Ovary (tissue), 9 donors: ENCODE results near the gene KLHL25. TPM values are rescaled to one million over a fixed set of nuclear protein-coding genes. Genes with fewer than 3 reads are reported as not detected.

Experiments
- DNase-seq, 5 donors: peaks; one replicate each; pipeline ENCODE4 v3.0.0-alpha.2; 2019 to 2020
- H3K27ac ChIP-seq, 2 donors: fragments of 200-600 bp; one replicate each; pipeline versions ENCODE4 v1.5.1 to v1.8.0; 2019 to 2022
- H3K27me3 ChIP-seq: fragments of 200-600 bp; one replicate; pipeline ENCODE4 v1.8.0; 2022
- H3K36me3 ChIP-seq: fragments of 200-600 bp; sonication (generic); one replicate; pipeline ENCODE4 v1.5.1; 2019
- H3K4me1 ChIP-seq: one replicate; pipeline ENCODE4 v1.8.1; 2013; ENCODE audit warnings: mild to moderate bottlenecking, moderate library complexity; ENCODE audit not compliant: insufficient read depth
- H3K4me3 ChIP-seq: fragments of 200-600 bp; sonication (generic); one replicate; pipeline ENCODE4 v1.5.1; 2017
- H3K9me3 ChIP-seq, 2 donors: fragments of 200-600 bp in 1 of 2; sonication (generic) in 1 of 2; one replicate each; pipeline versions ENCODE4 v1.5.1 to v1.8.1; 2013 to 2019; ENCODE audit warnings: mild to moderate bottlenecking in 1 of 2, moderate library complexity in 1 of 2
- CTCF ChIP-seq, 3 donors: fragments of 450-650 bp in 2 of 3; fragments of 200-600 bp in 1 of 3; IDR thresholded peaks; one replicate each; pipeline versions ENCODE4 v1.5.1 to v1.8.0; 2016 to 2022; ENCODE audit warnings: antibody characterized with exemption in 3 of 3, mild to moderate bottlenecking in 1 of 3
- EP300 ChIP-seq: sonication (generic); formaldehyde crosslinking; IDR thresholded peaks from one replicate; pipeline ENCODE4 v1.6.1; 2017; ENCODE audit warnings: antibody characterized with exemption
- POLR2A ChIP-seq: fragments of 450-650 bp; IDR thresholded peaks from one replicate; pipeline ENCODE4 v1.6.1; 2017; ENCODE audit warnings: antibody characterized with exemption, mild to moderate bottlenecking, moderate library complexity
- WGBS, 3 donors: extraction: QIAGEN DNeasy Blood & Tissue Kit in 1 of 3; methylation state at CpG; one replicate each; pipeline versions ENCODE4 v1.1.5 to v1.1.7; 2013 to 2017; 5-methylcytosine and 5-hydroxymethylcytosine counted together
- intact Hi-C, 4 donors: fragments of 100-400 bp; cut with DNase I; formaldehyde crosslinking; loops; one replicate each; pipeline versions ENCODE4 v1.11.0 to v1.15.1; 2022 to 2023
- polyA plus RNA-seq, 2 donors: library from polyadenylated mRNA; stranded (reverse); fragments of 200-250 nt in 1 of 2; fragments of 350-450 nt in 1 of 2; fragmentation: Illumina TruSeq in 1 of 2; extraction: RNeasy Lipid Tissue Mini Kit (QIAGEN cat#74804) in 1 of 2; gene quantifications; one replicate each; pipeline ENCODE4 v1.2.3, GENCODE V29; 2013 to 2014
- total RNA-seq, 7 donors: library from RNA; depleted of rRNA in 2 of 7; stranded (reverse); fragments of >200 nt in 2 of 7; fragmentation: NEBNext Ultra II Directional in 3 of 7; extraction: Animal tissue kit (Norgen Biotek cat#: 25700) in 3 of 7; gene quantifications; one replicate each; pipeline versions ENCODE4 v1.1.0 to v1.2.4, GENCODE V29; 2016 to 2023
- donor health status: DM: no; HTN: no; CAD: no; lungs with moderate emphysema.
- donor health status: DM: no; HTN: no; CAD: no.
- donor health status: Bipolar disorder and iron deficiency.
- donor health status: DM: yes; HTN: yes; CAD: no.
- donor health status: DM: no; HTN: no; CAD: no.
- donor health status: DM: yes; HTN: yes; CAD: no.

Gene KLHL25
- total and polyA plus RNA-seq, 9 donors: 0.58 to 9.6 (median 5.8) TPM

DNA sequence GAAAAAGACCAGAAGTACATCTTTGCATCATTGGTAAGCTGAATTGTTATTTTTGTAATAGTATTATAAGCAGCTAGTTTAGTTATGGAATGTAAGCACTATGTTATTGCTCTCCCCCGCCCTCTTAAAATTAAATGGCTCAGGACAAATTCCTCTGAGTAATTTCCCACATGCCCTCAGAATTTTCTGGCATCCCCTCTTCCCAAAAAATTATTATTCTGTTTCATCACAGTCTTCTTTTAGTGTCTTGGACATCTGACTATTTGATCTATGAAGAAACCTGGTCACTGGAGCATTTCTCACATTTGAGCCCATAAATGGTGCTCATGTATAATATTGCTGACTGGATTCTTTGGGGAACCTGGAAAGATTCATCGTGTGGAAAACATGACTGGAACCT lies 68.3 kb downstream of the KLHL25 start:
- H3K27me3 ChIP-seq: no peaks in the 10 kb centered on the region
- TF ChIP-seq CTCF (IDR thresholded peaks at IDR 0.05) (no peak), POLR2A (no peak), EP300 (peak; percentile 21)
- no peak overlapping the region for H3K4me3 ChIP-seq
- peaks cover 14% of the 10 kb centered on the region for H3K4me1 ChIP-seq
- no peak for DNase-seq
- intact Hi-C loops: loop anchor here in 2 of 4 donors (10.0 kb wide), 2 partner anchors 112 to 242 kb away; no protein-coding TSS in a partner anchor
- H3K9me3 ChIP-seq: no peaks in the 10 kb centered on the region
- no peak overlapping the region for H3K27ac ChIP-seq
- WGBS, 3 donors: 28 to 34% (median 30%) methylated on average over 2 of the region's 2 CpGs
- H3K36me3 ChIP-seq: no peaks in the 10 kb centered on the region

GRCh38 chr15:85725564-85725963 lies 69.2 kb downstream of the KLHL25 start:
- Histone ChIP-seq H3K27ac (peak overlapping the region in 1 of 2 donors; percentile 38), H3K27me3 (no peaks in the 10 kb centered on the region), H3K9me3 (no peaks in the 10 kb centered on the region), H3K36me3 (no peaks in the 10 kb centered on the region), H3K4me3 (no peak overlapping the region), H3K4me1 (peaks cover 14% of the 10 kb centered on the region)
- no peak for TF ChIP-seq EP300
- TF ChIP-seq POLR2A: no peak
- TF ChIP-seq CTCF (IDR thresholded peaks at IDR 0.05): no peak
- intact Hi-C loops: loop anchor here in 2 of 4 donors (10.0 kb wide), 2 partner anchors 111 to 241 kb away; no protein-coding TSS in a partner anchor
- DNase-seq: no peak
- 61 to 67% (median 63%) methylated on average over 4 of the region's 4 CpGs for WGBS, 3 donors

DNA sequence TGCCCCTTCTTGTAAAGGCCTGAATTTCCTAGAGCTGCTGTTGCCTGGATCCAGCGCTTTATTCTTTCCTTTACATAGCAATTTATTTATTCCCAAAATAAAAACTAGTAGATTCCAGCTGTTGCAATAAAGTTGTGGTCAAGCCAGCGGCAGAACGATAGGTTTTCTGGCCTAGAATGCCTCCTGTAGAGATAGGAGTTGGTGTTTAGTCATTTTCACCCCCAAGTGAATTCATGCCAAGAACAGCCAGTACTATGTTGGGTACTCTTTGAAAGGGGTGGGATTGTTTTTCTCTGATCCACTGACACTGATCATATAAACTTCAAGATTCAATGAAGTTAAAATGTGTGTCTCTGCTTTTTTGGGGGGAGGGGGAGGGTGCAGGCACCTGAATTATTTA lies 69.7 kb downstream of the KLHL25 start:
- no peak overlapping the region for H3K4me3 ChIP-seq
- H3K27ac ChIP-seq: peak overlapping the region in 1 of 2 donors; percentile 38
- TF ChIP-seq EP300 (no peak), CTCF (IDR thresholded peaks at IDR 0.05) (no peak), POLR2A (no peak)
- H3K9me3 ChIP-seq: no peaks in the 10 kb centered on the region
- peak in 2 of 5 donors; percentile 50 to 69 for DNase-seq
- no peaks in the 10 kb centered on the region for H3K27me3 ChIP-seq
- peaks cover 14% of the 10 kb centered on the region for H3K4me1 ChIP-seq
- H3K36me3 ChIP-seq: no peaks in the 10 kb centered on the region
- intact Hi-C loops: loop anchor here in 2 of 4 donors (10.0 kb wide), 2 partner anchors 110 to 240 kb away; no protein-coding TSS in a partner anchor
- WGBS, 3 donors: 8 to 23% (median 11%) methylated on average over 3 of the region's 3 CpGs

DNA sequence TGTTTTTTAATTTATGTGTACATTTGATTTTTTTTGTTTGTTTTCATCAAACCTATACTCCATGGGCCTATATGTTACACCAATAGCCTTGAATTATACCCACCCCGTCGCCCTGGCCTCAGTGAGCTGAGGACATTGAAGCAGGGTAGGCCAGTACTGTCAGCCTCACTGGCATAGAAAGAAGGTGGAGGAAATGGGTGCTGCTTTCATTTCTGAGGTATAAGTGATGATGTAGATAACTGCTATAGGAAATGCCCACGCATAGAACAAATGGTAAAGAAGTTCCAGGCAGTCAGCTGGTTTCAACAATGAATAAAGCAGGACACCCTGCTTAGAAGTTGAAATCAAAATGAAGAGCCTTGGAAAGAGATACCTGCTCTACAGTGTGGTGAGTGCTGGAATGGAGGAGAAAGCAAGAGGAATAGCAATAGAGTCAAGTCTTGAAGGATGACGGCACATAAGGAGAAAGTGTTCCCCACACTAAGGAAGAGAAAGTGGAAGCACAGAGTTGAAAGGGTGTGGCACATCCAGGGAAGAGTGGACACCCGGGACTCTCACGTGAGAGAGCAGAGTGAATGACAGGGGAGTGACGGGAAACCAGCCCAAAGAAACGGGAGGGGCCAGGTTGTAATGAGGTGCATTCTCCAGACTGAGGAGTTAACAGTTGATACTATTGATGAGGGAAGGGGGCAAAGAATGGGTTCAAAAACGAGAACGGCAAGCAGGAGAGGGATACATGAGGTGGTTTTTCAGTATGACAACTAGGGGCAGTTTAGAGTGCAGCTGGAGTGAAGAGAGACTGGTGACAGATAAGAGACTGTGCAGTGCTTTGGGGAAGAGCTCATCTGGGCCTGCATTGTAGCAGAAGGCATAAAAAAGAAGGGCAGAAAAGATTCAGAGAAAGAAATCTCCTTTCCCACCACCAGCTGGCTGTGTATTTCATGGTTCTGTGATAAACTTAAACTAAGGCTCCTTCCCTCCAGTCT lies 70.5 kb downstream of the KLHL25 start:
- H3K4me1 ChIP-seq: peaks cover 14% of the 10 kb centered on the region
- 57 to 67% (median 59%) methylated on average over 10 of the region's 10 CpGs for WGBS, 3 donors
- no peaks in the 10 kb centered on the region for H3K36me3 ChIP-seq
- intact Hi-C loops: loop anchor here in 2 of 4 donors (10.0 kb wide), 2 partner anchors 109 to 239 kb away; no protein-coding TSS in a partner anchor
- DNase-seq: no peak
- TF ChIP-seq EP300: no peak
- H3K9me3 ChIP-seq: no peaks in the 10 kb centered on the region
- H3K27me3 ChIP-seq: no peaks in the 10 kb centered on the region
- no peak overlapping the region for H3K4me3 ChIP-seq
- peak overlapping the region in 1 of 2 donors; percentile 38 for H3K27ac ChIP-seq
